Measurements from ENCODE around the gene FBXL17.

DNA sequence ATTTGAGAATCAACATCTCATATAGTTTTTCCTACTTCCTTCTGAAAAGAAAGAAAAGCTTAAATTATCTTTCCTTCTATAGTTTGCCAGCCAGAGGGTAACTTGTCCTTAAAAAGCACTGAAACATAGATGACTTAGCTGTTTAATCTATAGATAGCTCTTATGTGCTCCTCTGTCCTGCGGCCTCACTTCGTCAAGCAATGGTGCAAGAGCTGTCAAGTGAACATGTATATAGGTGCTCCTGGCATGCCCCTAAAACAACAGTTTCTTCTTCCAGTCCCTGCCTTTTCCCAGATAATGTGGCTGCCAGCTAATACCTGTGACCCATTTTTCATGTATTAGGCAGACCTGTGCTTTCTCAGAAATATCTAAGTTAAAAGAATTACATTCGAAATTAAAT is 423.5 kb downstream of the FBXL17 start:
- TF ChIP-seq, protein P1, sequence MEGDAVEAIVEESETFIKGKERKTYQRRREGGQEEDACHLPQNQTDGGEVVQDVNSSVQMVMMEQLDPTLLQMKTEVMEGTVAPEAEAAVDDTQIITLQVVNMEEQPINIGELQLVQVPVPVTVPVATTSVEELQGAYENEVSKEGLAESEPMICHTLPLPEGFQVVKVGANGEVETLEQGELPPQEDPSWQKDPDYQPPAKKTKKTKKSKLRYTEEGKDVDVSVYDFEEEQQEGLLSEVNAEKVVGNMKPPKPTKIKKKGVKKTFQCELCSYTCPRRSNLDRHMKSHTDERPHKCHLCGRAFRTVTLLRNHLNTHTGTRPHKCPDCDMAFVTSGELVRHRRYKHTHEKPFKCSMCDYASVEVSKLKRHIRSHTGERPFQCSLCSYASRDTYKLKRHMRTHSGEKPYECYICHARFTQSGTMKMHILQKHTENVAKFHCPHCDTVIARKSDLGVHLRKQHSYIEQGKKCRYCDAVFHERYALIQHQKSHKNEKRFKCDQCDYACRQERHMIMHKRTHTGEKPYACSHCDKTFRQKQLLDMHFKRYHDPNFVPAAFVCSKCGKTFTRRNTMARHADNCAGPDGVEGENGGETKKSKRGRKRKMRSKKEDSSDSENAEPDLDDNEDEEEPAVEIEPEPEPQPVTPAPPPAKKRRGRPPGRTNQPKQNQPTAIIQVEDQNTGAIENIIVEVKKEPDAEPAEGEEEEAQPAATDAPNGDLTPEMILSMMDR (IDR thresholded peaks at IDR 0.05; ENCODE audit: borderline replicate concordance, extremely low read depth, low read length, poor library complexity, severe bottlenecking), result no peak
- no peak for TF ChIP-seq EZH2 (IDR thresholded peaks at IDR 0.05; ENCODE audit: borderline replicate concordance, low read depth, low read length, severe bottlenecking)

Measured in DND-41 (cell line).